Stimulated activated naive CD8-positive, alpha-beta T cell treated with anti-CD3 and anti-CD28 coated beads, Interleukin-15, Interleukin-2, amounts not matched to agents 100 ng/mL and 50 ng/mL, for 24 hours (primary cell): ENCODE results near the gene BMPR2.
"Not testable (repeated sequence)": the region's sequence is repeated elsewhere in the genome, so short reads cannot be mapped to it uniquely, and the experiment has no call there.

Source experiments
- H3K27ac Mint-ChIP-seq: one replicate; pipeline ENCODE4 v1.8.0; 2021; ENCODE audit warnings: mild to moderate bottlenecking, mixed read lengths
- H3K27me3 Mint-ChIP-seq: one replicate; pipeline ENCODE4 v1.8.0; 2021; ENCODE audit warnings: mixed read lengths
- H3K36me3 Mint-ChIP-seq: one replicate; pipeline ENCODE4 v1.8.0; 2021; ENCODE audit warnings: low read depth, mixed read lengths
- H3K4me1 Mint-ChIP-seq: one replicate; pipeline ENCODE4 v1.8.0; 2021; ENCODE audit warnings: low read depth, mixed read lengths
- H3K4me3 Mint-ChIP-seq: one replicate; pipeline ENCODE4 v1.8.0; 2021; ENCODE audit warnings: mild to moderate bottlenecking, mixed read lengths
- H3K9me3 Mint-ChIP-seq: one replicate; pipeline ENCODE4 v1.8.0; 2021; ENCODE audit warnings: mixed read lengths

Gene BMPR2

DNA sequence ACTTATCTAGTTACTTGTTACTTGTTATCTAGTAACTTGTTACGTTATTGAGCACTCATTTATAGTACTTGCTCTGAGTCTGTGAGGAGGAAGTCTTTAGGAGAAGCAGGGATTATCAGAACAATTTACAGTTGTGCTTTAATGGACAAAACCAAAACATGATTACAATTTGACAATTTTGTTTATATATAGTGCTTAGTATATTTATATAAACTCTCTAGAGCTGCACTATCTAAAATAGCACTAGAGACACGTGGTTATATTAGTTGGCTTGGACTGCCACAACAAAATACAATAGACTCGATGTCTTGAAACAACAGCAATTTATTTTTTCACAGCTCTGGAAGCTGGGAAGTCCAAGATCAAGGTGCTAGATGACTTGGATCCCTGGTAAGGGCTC, 78.4 kb downstream of the BMPR2 start:
- Mint-ChIP-seq H3K4me3 (no peak overlapping the region), H3K36me3 (no peaks in the 10 kb centered on the region), H3K4me1 (no peaks in the 10 kb centered on the region), H3K27ac (no peak overlapping the region), H3K27me3 (no peaks in the 10 kb centered on the region), H3K9me3 (peaks cover under 1% of the 10 kb centered on the region)

- H3K4me3 Mint-ChIP-seq: no peak overlapping the region
- peaks cover 5% of the 10 kb centered on the region for H3K9me3 Mint-ChIP-seq
- no peaks in the 10 kb centered on the region for H3K27me3 Mint-ChIP-seq
- no peaks in the 10 kb centered on the region for H3K4me1 Mint-ChIP-seq
- H3K36me3 Mint-ChIP-seq: no peaks in the 10 kb centered on the region
- no peak overlapping the region for H3K27ac Mint-ChIP-seq
Measured at GRCh38 chr2:202455114-202455513, 79.0 kb downstream of the BMPR2 start.

DNA sequence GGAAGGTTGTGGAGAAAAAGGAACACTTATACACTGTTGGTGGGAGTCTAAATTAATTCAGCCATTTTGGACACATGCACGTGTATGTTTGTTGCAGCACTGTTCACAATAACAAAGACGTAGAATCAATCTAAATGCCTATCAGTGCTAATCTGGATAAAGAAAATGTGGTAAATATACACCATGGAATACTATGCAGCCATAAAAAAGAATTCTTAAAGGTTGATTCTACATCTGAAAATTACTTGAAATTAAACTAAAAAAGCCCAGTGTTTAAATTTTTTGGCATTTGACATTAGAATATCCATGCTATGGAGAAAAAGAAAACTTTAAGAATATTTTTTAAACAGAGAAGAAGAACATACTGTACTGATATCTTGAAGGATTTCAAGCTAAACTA, 84.0 kb downstream of the BMPR2 start:
- H3K4me1 Mint-ChIP-seq: no peaks in the 10 kb centered on the region
- no peak overlapping the region for H3K4me3 Mint-ChIP-seq
- no peak overlapping the region for H3K27ac Mint-ChIP-seq
- no peaks in the 10 kb centered on the region for H3K27me3 Mint-ChIP-seq
- H3K36me3 Mint-ChIP-seq: no peaks in the 10 kb centered on the region
- peaks cover 5% of the 10 kb centered on the region for H3K9me3 Mint-ChIP-seq

DNA sequence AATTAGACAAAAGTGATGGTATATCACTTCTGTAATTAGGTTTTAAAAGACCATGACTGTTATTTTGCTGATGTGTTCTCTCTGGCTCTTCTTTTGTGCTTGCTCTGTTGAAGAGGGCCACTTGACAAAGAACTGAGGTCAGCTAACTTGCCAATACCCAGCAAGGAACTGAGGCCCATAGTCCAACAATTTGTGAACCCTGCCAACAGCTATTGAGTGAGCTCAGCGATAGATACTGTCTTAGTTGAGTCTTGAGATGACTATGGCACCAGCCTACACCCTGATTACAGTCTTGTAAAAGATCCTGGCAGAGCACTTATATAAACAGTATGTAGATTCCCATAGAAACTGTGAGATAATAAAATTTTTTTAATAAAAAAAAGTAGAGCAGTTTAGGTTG, 103.0 kb downstream of the BMPR2 start:
- H3K27me3 Mint-ChIP-seq: no peaks in the 10 kb centered on the region
- no peak overlapping the region for H3K27ac Mint-ChIP-seq
- peaks cover 5% of the 10 kb centered on the region for H3K36me3 Mint-ChIP-seq
- no peaks in the 10 kb centered on the region for H3K9me3 Mint-ChIP-seq
- H3K4me3 Mint-ChIP-seq: no peak overlapping the region
- H3K4me1 Mint-ChIP-seq: peaks cover 9% of the 10 kb centered on the region

- Mint-ChIP-seq H3K4me3 (no peak overlapping the region), H3K27me3 (no peaks in the 10 kb centered on the region), H3K27ac (no peak overlapping the region), H3K36me3 (peaks cover 5% of the 10 kb centered on the region), H3K9me3 (no peaks in the 10 kb centered on the region), H3K4me1 (peaks cover 9% of the 10 kb centered on the region)
Measured at GRCh38 chr2:202479610-202480009, 103.5 kb downstream of the BMPR2 start.

DNA sequence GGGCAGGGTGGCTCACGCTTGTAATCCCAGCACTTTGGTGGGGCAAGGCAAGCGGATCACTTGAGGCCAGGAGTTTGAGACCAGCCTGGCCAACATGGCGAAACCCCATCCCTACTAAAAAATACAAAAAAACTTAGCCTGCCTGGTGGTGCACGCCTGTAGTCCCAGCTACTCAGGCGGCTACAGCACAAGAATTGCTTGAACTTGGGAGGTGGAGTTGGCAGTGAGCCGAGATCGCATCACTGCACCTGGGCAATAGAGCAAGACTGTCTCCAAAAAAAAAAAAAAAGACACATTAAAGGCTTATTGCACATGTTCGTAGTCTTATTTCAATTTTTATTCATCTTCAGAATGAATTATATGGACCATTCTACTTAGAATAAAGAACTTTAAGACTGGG, 110.2 kb downstream of the BMPR2 start:
- H3K27ac Mint-ChIP-seq: no peak overlapping the region
- peaks cover 5% of the 10 kb centered on the region for H3K36me3 Mint-ChIP-seq
- H3K4me1 Mint-ChIP-seq: no peaks in the 10 kb centered on the region
- no peaks in the 10 kb centered on the region for H3K27me3 Mint-ChIP-seq
- H3K4me3 Mint-ChIP-seq: no peak overlapping the region
- H3K9me3 Mint-ChIP-seq: no peaks in the 10 kb centered on the region

DNA sequence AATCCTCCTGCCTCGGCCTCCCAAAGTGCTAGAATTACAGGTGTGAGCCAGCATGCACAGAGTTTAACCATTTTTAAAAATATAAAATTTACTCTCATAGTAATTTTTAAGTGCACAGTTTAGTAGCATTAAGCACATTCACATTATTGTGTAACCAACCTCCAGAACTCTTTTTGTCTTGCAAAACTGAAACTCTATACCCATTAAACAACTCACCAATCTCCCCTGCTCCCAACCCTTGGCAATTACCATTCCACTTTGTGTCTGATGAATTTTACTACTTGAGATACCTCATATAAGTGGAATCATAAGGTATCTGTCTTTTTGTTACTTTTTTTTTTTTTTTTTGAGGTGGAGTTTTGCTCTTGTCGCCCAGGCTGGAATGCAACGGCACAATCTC, 112.5 kb downstream of the BMPR2 start:
- no peaks in the 10 kb centered on the region for H3K36me3 Mint-ChIP-seq
- H3K27me3 Mint-ChIP-seq: no peaks in the 10 kb centered on the region
- no peak overlapping the region for H3K27ac Mint-ChIP-seq
- H3K9me3 Mint-ChIP-seq: no peaks in the 10 kb centered on the region
- H3K4me1 Mint-ChIP-seq: no peaks in the 10 kb centered on the region
- H3K4me3 Mint-ChIP-seq: no peak overlapping the region

- H3K27ac Mint-ChIP-seq: no peak overlapping the region
- no peaks in the 10 kb centered on the region for H3K27me3 Mint-ChIP-seq
- no peaks in the 10 kb centered on the region for H3K36me3 Mint-ChIP-seq
- H3K4me3 Mint-ChIP-seq: no peak overlapping the region
- H3K9me3 Mint-ChIP-seq: no peaks in the 10 kb centered on the region
- no peaks in the 10 kb centered on the region for H3K4me1 Mint-ChIP-seq
Measured at GRCh38 chr2:202490479-202490878, 114.4 kb downstream of the BMPR2 start.

GRCh38 chr2:202491514-202491913, 115.4 kb downstream of the BMPR2 start:
- H3K9me3 Mint-ChIP-seq: no peaks in the 10 kb centered on the region
- H3K27me3 Mint-ChIP-seq: no peaks in the 10 kb centered on the region
- H3K4me3 Mint-ChIP-seq: no peak overlapping the region
- H3K4me1 Mint-ChIP-seq: no peaks in the 10 kb centered on the region
- no peaks in the 10 kb centered on the region for H3K36me3 Mint-ChIP-seq
- H3K27ac Mint-ChIP-seq: no peak overlapping the region

DNA sequence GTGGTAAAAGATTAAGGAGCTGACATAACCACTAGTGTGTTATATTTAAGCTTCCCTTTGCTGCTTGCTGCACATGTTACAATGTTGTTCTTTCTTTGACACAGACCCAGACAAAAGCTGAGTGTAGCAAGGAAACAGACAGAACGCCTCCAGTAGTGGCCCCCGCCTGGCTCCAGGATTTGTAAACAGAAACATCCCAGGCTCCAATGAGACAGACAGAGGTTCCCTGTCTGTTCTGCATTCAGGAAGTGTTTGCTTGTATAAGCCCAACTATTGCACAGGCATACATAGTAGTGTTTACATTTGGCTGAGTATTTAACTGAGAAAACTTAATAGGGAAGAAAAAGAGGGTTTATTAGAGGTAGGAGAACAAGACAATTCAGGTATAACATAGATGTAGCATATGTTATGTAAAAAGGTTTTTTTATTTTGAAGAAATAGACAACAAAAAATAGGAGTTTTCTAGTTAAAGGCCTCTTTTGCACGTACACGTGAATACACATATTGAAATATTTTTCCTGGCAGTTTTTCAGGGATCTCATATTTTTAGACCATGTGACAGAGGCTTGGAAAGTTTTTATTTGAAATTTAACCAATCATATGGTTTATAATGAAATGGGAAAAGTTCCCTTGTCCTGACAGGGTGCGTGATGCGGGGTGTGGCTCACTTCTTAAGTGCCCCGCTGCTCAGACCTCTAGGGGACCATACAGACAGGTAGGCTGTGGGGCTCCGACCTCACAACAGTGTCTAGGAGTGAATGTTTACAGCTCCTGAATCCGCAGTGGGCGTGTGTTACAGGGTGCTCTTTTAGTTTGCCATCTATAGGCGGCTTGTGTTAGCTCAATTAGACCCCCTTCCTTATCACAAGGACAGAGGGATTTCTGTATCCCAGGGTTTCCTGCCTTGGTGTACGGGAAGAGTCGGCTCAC, 118.4 kb downstream of the BMPR2 start:
- H3K27me3 Mint-ChIP-seq: no peaks in the 10 kb centered on the region
- no peak overlapping the region for H3K27ac Mint-ChIP-seq

DNA sequence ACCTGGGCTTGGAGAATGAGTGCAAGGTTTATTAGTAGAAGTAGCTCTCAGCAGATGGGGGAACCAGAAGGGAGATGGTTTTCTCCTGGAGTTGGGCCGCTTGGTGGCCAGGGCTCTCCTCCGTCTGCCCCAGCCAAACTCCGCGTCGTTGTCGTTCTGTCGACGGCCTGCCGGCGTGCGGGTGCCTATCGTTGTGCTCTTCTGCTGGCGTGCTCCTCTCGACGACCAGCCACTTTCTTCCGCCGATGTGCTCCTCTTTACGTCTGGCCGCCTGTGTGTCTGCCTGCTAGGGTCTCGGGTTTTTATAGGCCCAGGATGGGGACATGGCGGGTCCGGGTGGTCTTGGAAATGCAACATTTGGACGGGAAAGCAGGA, 119.1 kb downstream of the BMPR2 start:
- H3K27me3 Mint-ChIP-seq: no peaks in the 10 kb centered on the region
- H3K4me1 Mint-ChIP-seq: no peaks in the 10 kb centered on the region
- no peaks in the 10 kb centered on the region for H3K9me3 Mint-ChIP-seq
- H3K27ac Mint-ChIP-seq: no peak overlapping the region
- H3K4me3 Mint-ChIP-seq: no peak overlapping the region
- no peaks in the 10 kb centered on the region for H3K36me3 Mint-ChIP-seq

More for the DNA sequence above, 118.4 kb downstream of the BMPR2 start:
- H3K36me3 Mint-ChIP-seq: no peaks in the 10 kb centered on the region
- no peaks in the 10 kb centered on the region for H3K4me1 Mint-ChIP-seq
- no peak overlapping the region for H3K4me3 Mint-ChIP-seq
- H3K9me3 Mint-ChIP-seq: no peaks in the 10 kb centered on the region

- H3K27ac Mint-ChIP-seq, H3K4me3 Mint-ChIP-seq, H3K9me3 Mint-ChIP-seq, H3K36me3 Mint-ChIP-seq, H3K4me1 Mint-ChIP-seq, H3K27me3 Mint-ChIP-seq: not testable (repeated sequence)
Measured at GRCh38 chr2:202496835-202497472, 120.8 kb downstream of the BMPR2 start.

DNA sequence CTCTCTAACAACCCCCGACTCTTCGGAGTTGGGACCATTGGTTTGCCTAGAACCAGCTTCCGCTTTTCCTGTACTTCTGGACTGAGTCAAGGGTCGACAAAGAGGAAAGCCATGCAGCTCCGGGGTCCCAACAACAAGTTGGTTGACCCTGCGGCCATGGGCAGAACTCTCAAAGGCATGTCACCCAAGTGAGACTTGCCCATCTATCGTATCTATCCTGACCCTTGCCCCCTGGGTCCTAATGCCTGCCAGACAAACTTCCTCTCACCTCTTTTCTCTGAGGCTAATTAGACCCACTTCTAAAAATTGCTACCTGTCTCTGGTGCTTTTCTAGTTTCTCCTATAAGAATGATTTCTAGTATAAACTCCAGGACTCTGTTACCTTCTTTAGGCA, 121.3 kb downstream of the BMPR2 start:
- not testable (repeated sequence) for H3K36me3 Mint-ChIP-seq, H3K9me3 Mint-ChIP-seq, H3K27ac Mint-ChIP-seq, H3K4me1 Mint-ChIP-seq, H3K27me3 Mint-ChIP-seq, H3K4me3 Mint-ChIP-seq

GRCh38 chr2:202499841-202500240, 123.7 kb downstream of the BMPR2 start:
- not testable (repeated sequence) for H3K4me3 Mint-ChIP-seq, H3K4me1 Mint-ChIP-seq, H3K9me3 Mint-ChIP-seq, H3K27me3 Mint-ChIP-seq, H3K36me3 Mint-ChIP-seq, H3K27ac Mint-ChIP-seq

DNA sequence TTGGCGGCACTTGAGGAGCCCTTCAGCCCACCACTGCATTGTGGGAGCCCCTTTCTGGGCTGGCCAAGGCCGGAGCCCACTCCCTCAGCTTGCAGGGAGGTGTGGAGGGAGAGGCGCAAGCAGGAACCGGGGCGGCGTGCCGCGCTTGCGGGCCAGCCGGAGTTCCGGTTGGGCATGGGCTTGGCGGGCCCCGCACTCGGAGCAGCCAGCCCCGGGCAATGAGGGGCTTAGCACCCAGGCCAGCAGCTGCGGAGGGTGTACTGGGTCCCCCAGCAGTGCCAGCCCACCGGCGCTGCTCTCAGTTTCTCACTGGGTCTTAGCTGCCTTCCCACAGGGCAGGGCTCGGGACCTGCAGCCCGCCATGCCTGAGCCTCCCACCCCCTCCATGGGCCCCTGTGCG, 127.1 kb downstream of the BMPR2 start:
- H3K4me1 Mint-ChIP-seq, H3K36me3 Mint-ChIP-seq, H3K27ac Mint-ChIP-seq, H3K27me3 Mint-ChIP-seq, H3K9me3 Mint-ChIP-seq, H3K4me3 Mint-ChIP-seq: not testable (repeated sequence)

DNA sequence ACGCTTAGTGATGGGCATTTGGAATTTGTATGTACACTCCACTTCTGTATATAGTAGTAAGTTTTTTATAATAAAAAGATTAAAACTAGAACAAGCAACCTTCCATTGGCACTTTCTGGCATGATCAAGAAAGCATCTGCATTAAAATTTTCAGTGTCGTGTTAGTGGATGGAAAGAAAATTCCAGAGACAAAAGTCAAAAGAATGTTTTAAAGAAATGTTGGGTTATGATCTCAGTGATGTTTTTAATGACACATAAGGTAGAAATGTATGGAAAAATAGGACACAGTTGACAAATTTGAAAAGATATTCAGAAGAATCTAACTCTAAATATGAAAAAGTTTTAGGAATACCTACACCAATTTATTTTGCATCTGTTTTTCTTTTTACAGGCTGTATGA, 132.6 kb downstream of the BMPR2 start:
- no peaks in the 10 kb centered on the region for H3K4me1 Mint-ChIP-seq
- no peak overlapping the region for H3K27ac Mint-ChIP-seq
- no peaks in the 10 kb centered on the region for H3K27me3 Mint-ChIP-seq
- H3K9me3 Mint-ChIP-seq: no peaks in the 10 kb centered on the region
- peaks cover 4% of the 10 kb centered on the region for H3K36me3 Mint-ChIP-seq
- H3K4me3 Mint-ChIP-seq: no peak overlapping the region
